Stimulated activated naive CD8-positive, alpha-beta T cell treated with anti-CD3 and anti-CD28 coated beads, Interleukin-15, Interleukin-2, amounts not matched to agents 100 U/mL and 50 U/mL, for 24 hours (primary cell): ENCODE results near the gene MAPK8IP1.
"Not testable (repeated sequence)": the region's sequence is repeated elsewhere in the genome, so short reads cannot be mapped to it uniquely, and the experiment has no call there.

ENCODE experiments used
- ATAC-seq: fragments of 150-1000 bp; cut with Tn5 transposase; one replicate; pipeline ENCODE4 v1.10.0; 2021
- DNase-seq: peaks from one replicate; pipeline ENCODE4 v3.0.0; 2021

MAPK8IP1 gene

GRCh38 chr11:45890886-45891550 is 5.6 kb downstream of the MAPK8IP1 start:
- DNase-seq (no peak), ATAC-seq (no peak)

- DNase-seq (no peak), ATAC-seq (no peak)
Observed at GRCh38 chr11:45892856-45893255, 7.4 kb downstream of the MAPK8IP1 start.

GRCh38 chr11:45894555-45895247 is 9.2 kb downstream of the MAPK8IP1 start:
- ATAC-seq (no peak), DNase-seq (no peak)

GRCh38 chr11:45895553-45896259 is 10.3 kb downstream of the MAPK8IP1 start:
- ATAC-seq = no peak
- DNase-seq = no peak

- ATAC-seq (no peak), DNase-seq (no peak)
Observed at GRCh38 chr11:45896422-45896984, 11.1 kb downstream of the MAPK8IP1 start.

- ATAC-seq (no peak), DNase-seq (no peak)
Observed at GRCh38 chr11:45897556-45897955, 12.1 kb downstream of the MAPK8IP1 start.

- ATAC-seq = no peak
Observed at GRCh38 chr11:45899086-45899447, 13.6 kb downstream of the MAPK8IP1 start.

GRCh38 chr11:45899448-45900174 is 14.2 kb downstream of the MAPK8IP1 start:
- ATAC-seq (peak; percentile 78), DNase-seq (peak; percentile 81)

More at GRCh38 chr11:45899086-45899447, 13.6 kb downstream of the MAPK8IP1 start:
- DNase-seq = no peak

- DNase-seq = not testable (repeated sequence)
Observed at GRCh38 chr11:45900175-45900800, 14.8 kb downstream of the MAPK8IP1 start.

GRCh38 chr11:45900916-45901617 is 15.6 kb downstream of the MAPK8IP1 start:
- DNase-seq (no peak), ATAC-seq (no peak)

More at GRCh38 chr11:45900175-45900800, 14.8 kb downstream of the MAPK8IP1 start:
- not testable (repeated sequence) for ATAC-seq

GRCh38 chr11:45901626-45902025 is 16.2 kb downstream of the MAPK8IP1 start:
- ATAC-seq (no peak), DNase-seq (no peak)

GRCh38 chr11:45902452-45903380 is 17.3 kb downstream of the MAPK8IP1 start:
- ATAC-seq (no peak), DNase-seq (no peak)

GRCh38 chr11:45904309-45904915 is 19.0 kb downstream of the MAPK8IP1 start:
- ATAC-seq = no peak

GRCh38 chr11:45905095-45905494 is 19.6 kb downstream of the MAPK8IP1 start:
- DNase-seq (no peak), ATAC-seq (no peak)

More at GRCh38 chr11:45904309-45904915, 19.0 kb downstream of the MAPK8IP1 start:
- DNase-seq = no peak

GRCh38 chr11:45905576-45905975 is 20.1 kb downstream of the MAPK8IP1 start:
- DNase-seq, ATAC-seq: not testable (repeated sequence)

- DNase-seq = no peak
- no peak for ATAC-seq
Observed at GRCh38 chr11:45906096-45906682, 20.7 kb downstream of the MAPK8IP1 start.

GRCh38 chr11:45906965-45907611 is 21.6 kb downstream of the MAPK8IP1 start, which contains the start of gene FREY1:
TSS of gene FREY1 (minus strand) at chr11:45907271. CDS start at chr11:45907245, 26 bp downstream.
- DNase-seq = no peak
- no peak for ATAC-seq

GRCh38 chr11:45907911-45908370 is 22.5 kb downstream of the MAPK8IP1 start:
- ATAC-seq (no peak), DNase-seq (no peak)
